Superior temporal gyrus (tissue), 1 donor: ENCODE data around the gene PYGB.
A peak's percentile ranks its signal among the peaks of the same experiment; 100 is the strongest.

Experiments
- DNase-seq: peaks from one replicate; pipeline ENCODE4 v3.0.0-alpha.2; 2016; ENCODE audit errors: extremely low spot score

The PYGB gene

GRCh38 chr20:25247956-25248785 is at the start of gene PYGB:
PYGB (plus strand) TSS chr20:25248085; CDS start chr20:25248179, 94 bp downstream.
- DNase-seq = peak; percentile 82

DNA sequence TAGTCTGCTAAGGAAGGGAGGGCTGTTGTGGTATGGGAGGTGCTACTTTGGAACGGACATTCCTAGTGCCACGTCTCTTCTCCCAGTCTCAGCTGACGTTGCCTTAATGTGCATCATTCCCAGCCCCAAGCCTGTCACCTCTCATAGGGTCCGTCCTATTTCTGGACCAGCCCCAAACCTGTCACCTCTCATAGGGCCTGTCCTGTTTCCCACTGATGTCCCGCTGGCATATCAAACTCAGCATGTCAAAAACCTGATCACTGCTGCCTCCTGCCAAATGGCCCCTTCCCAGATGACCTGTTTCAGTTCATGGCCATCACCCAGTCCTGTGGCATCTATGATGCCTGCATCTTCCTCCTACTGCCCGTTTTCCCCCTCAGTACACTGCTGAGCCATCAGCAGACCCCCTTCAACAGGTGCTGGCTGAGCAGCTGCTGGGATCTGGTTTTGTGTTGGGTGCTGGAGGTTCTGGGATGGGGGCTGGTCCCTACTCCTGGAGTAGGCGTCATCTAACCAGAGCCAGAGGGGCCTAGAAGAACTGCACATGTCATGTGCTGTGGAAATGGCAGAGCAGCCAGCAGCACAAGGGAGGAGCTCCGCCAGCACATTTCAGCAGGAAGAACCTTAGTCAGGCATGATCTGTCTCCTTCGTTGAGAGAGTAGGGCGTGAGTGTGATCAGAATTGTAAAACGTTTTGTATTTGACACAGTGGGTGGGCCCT is 49.1 kb upstream of the PYGB start:
- no peak for DNase-seq

- peak; percentile 35 for DNase-seq
These were observed 48.2 kb upstream of the PYGB start for GRCh38 chr20:25199473-25200260.

DNA sequence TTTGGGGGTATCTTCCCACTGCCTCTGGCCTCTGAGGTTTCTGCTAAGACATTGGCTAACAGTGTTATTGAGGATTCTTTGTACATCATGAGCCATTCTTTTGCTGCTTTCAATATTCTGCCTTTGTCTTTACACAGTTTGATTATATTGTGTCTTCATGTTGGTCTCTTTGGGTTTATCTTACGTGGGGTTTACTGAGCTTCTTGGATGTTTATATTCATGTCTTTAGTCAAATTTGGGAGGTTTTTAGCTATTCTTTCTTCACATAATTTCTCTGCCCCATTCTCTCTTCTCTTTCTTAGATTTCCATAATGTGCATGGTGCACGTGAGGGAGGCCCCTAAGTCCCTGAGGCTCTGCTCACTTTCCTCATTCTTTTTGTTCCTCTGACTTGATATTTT is 44.8 kb upstream of the PYGB start:
- DNase-seq = no peak

- DNase-seq = no peak
These were observed 44.0 kb upstream of the PYGB start for GRCh38 chr20:25203871-25204320.

DNA sequence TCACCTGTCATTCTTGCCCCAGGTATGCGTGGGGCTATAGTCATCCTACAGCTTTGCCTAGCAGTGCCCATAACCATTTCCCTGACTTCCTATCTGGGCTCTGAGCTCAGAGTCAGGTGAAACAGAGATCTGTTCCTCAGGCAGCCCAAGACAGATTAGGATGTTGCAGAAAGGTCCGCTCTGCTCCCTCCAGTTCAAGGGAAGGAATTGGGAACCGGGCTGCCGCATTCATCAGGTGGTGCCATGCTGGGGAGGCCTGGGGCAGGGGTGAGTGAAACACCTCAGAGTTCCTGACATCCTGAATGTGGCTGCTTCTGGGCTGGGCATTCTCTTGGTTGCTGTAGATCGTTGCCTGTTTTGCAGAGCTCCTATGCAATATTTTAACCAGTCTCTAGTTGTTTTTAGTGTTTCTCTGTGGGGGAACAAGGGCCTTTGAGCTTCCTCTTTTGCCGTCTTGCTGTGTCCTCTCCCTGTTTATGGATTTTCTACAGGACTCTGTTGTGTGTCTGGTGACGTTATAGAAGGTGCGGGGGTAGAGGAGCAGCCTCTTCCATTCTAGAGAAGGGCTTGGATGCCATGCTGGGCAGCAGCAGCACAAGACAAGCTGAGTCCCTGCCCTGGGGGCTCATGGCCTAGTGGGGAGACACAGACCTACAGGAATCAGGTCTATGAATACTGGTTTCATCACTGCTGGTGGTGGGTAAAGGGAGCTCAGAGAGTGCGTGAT is 43.2 kb upstream of the PYGB start:
- no peak for DNase-seq

GRCh38 chr20:25205277-25206062 is 42.4 kb upstream of the PYGB start:
- no peak for DNase-seq

- no peak for DNase-seq
These were observed 41.9 kb upstream of the PYGB start for GRCh38 chr20:25206063-25206403.

DNA sequence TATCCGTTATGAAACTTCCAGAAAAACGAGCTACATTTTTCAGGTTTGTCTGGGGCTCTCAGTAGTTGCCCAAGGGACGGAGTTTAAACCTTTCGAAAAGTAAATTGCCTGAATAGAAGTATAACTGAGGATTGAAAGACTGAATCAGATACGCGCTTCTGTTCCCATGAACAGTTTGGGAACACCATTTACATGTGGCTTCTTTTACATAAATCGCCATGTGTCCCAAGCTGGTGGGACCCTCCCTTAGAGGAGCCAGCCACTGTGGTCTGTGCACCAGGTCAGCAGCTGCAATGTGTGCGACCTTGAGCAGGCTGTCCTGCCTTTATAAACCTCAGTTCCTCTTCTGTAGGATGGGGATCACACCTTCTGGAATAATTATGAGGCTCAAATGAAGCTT is 41.3 kb upstream of the PYGB start:
- no peak for DNase-seq

GRCh38 chr20:25207149-25207959 is 40.5 kb upstream of the PYGB start:
- DNase-seq = no peak

DNA sequence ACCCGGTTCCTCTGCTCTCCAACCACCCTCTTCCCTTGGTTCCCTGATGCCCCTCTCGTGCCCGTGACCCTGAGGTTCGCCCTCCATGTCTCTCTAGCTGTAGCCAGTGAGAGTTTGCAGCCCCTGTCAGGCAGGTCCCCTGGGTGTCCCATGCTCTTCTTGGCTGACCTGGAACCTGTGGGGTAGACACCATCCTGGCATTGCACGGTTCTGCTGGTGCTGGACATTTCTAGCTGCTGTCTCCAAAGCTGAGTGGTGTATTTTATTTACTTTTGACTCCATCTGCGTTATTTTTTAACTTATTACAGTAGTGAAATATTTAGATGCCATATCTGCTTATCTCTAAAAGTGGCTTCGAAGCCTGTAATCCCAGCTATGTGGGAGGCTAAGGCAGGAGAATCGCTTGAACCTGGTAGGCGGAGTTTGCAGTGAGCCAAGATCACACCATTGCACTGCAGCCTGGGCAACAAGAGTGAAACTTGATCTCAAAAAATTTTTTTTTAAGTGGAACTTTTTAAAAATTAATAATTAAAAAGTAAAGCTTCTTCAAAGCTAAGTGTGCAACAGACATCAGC is 39.8 kb upstream of the PYGB start:
- no peak for DNase-seq

GRCh38 chr20:25209400-25209799 is 38.5 kb upstream of the PYGB start:
- DNase-seq = no peak

DNA sequence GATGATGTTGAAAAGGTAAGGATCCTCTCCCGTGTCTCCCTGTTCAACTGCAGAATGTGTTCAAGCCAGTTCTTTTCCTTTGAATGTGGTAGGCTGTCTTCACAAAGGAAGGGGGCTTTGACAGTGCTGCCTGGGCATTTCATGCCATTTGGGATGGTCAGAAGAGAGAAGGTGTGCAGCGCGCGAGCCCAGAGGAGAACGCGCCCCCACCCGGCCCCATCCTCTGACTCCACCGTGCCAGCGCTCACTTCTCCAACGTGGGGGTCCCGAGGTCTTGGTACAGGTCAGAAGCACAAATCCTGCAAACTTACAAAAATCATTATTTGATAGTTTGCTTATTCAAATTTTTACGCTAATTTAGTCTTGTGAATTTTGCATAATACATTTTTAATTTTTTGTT is 38.0 kb upstream of the PYGB start:
- DNase-seq = no peak

DNA sequence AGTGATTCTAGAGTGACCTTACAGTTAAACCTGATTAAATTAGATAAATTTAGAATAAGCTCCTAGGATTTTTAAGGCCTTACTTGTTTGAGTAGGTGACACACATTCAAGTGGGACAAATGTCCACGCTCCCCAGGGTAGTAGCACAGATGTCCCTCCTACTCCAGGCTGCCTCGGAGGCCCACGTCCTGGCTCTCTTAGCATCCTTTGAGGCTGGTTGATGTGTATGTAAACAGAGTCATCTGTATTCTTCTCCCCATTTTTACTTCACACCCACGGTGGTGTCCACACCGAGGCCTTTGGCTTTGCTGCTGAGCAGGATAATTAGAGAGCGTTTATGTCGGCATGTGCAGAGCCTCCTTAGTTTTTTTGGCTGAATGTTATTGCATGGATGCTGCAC is 36.6 kb upstream of the PYGB start:
- DNase-seq = no peak

GRCh38 chr20:25212242-25212641 is 35.6 kb upstream of the PYGB start:
- no peak for DNase-seq

- no peak for DNase-seq
These were observed 34.1 kb upstream of the PYGB start for GRCh38 chr20:25213566-25214425.

DNA sequence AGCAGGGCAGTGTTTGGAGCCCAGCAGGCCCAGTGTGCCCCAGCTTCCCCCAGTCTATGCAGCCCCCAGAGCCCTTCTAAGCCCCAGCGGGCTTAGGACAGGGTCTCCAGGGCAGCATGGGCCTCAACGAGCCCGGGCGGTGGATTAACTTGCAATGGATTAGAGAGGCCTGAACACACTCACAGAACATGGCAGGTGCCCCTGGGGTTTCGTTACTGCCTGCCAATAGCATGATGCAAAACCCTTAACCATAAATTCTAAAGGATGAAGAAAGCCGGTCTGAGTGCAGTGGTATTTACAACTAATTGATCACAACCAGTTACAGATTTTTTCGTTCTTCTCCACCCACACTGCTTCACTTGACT is 33.5 kb upstream of the PYGB start:
- DNase-seq = no peak

GRCh38 chr20:25214819-25215218 is 33.1 kb upstream of the PYGB start:
- DNase-seq = no peak

- no peak for DNase-seq
These were observed 32.4 kb upstream of the PYGB start for GRCh38 chr20:25215521-25215920.
